Progenitor cell of endocrine pancreas (in vitro differentiated cells): ENCODE results near the gene DHRS7C. TPM values are rescaled to one million over a fixed set of nuclear protein-coding genes. Genes with fewer than 3 reads are reported as not detected.
A peak's percentile ranks its signal among the peaks of the same experiment; 100 is the strongest.

Experiments
- DNase-seq: peaks from one replicate; pipeline ENCODE4 v3.0.0; 2021; ENCODE audit warnings: low spot score; ENCODE audit not compliant: unreplicated experiment
- H3K27ac Mint-ChIP-seq: 2 replicates; pipeline ENCODE4 v1.8.0; 2021; ENCODE audit warnings: mild to moderate bottlenecking, moderate library complexity, mixed read lengths
- H3K27me3 Mint-ChIP-seq: 2 replicates; pipeline ENCODE4 v1.8.0; 2021; ENCODE audit warnings: mixed read lengths
- H3K36me3 Mint-ChIP-seq: 2 replicates; pipeline ENCODE4 v1.8.0; 2022; ENCODE audit warnings: mixed read lengths; ENCODE audit not compliant: insufficient read depth
- H3K4me1 Mint-ChIP-seq: 2 replicates; pipeline ENCODE4 v1.8.0; 2021; ENCODE audit warnings: low read depth, mixed read lengths
- H3K4me3 Mint-ChIP-seq: 2 replicates; pipeline ENCODE4 v1.8.0; 2021; ENCODE audit warnings: low read depth, mild to moderate bottlenecking, moderate library complexity, mixed read lengths
- H3K9me3 Mint-ChIP-seq: 2 replicates; pipeline ENCODE4 v1.8.0; 2021; ENCODE audit warnings: low read depth, mixed read lengths
- total RNA-seq: library from RNA; stranded (reverse); gene quantifications from 2 replicates; pipeline ENCODE4 v1.2.1, GENCODE V29; 2021
- TF ChIP-seq, protein P1 (sequence below): fragments of 200-600 bp; sonication (generic); IDR thresholded peaks from one replicate; pipeline ENCODE4 v1.5.0; 2021; ENCODE audit warnings: antibody characterized with exemption, mild to moderate bottlenecking; ENCODE audit not compliant: unreplicated experiment

Gene DHRS7C
- total RNA-seq, 1 donor from 2014 or later: not detected

DNA sequence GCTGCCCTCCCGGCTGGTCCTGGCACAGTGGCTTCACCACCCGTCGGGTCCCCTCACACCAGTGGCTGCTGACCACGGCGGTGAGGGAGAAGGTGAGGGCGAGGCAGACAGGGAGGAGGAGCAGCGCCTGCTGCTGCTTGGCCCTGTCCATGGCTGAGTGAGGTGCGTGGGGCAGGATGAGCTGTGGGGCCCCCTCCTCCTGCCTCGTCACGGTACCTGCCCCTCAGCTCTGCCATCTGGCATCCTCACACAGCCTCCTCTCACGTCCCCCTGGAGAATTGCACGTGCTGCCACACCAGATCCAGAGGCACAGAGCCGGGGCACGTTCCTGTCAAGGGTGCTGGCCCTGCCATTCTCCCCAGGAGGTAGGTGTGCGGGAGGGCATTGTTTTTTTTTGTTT is 30.5 kb upstream of the DHRS7C start, which contains the start of gene GSG1L2:
Gene GSG1L2 (minus strand): TSS at position 159 of the 400 bp plus-strand sequence. CDS start 8 bp downstream, at position 151.
- TF ChIP-seq, protein P1, sequence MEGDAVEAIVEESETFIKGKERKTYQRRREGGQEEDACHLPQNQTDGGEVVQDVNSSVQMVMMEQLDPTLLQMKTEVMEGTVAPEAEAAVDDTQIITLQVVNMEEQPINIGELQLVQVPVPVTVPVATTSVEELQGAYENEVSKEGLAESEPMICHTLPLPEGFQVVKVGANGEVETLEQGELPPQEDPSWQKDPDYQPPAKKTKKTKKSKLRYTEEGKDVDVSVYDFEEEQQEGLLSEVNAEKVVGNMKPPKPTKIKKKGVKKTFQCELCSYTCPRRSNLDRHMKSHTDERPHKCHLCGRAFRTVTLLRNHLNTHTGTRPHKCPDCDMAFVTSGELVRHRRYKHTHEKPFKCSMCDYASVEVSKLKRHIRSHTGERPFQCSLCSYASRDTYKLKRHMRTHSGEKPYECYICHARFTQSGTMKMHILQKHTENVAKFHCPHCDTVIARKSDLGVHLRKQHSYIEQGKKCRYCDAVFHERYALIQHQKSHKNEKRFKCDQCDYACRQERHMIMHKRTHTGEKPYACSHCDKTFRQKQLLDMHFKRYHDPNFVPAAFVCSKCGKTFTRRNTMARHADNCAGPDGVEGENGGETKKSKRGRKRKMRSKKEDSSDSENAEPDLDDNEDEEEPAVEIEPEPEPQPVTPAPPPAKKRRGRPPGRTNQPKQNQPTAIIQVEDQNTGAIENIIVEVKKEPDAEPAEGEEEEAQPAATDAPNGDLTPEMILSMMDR: no peak
- H3K27me3 Mint-ChIP-seq: peaks cover 28% of the 10 kb centered on the region
- H3K4me3 Mint-ChIP-seq: no peak within 1 kb of the TSS
- no peak for DNase-seq
- H3K9me3 Mint-ChIP-seq: no peaks in the 10 kb centered on the region
- no peak within 1 kb of the TSS for H3K27ac Mint-ChIP-seq
- H3K36me3 Mint-ChIP-seq: no peaks in the 10 kb centered on the region
- H3K4me1 Mint-ChIP-seq: no peaks in the 10 kb centered on the region

DNA sequence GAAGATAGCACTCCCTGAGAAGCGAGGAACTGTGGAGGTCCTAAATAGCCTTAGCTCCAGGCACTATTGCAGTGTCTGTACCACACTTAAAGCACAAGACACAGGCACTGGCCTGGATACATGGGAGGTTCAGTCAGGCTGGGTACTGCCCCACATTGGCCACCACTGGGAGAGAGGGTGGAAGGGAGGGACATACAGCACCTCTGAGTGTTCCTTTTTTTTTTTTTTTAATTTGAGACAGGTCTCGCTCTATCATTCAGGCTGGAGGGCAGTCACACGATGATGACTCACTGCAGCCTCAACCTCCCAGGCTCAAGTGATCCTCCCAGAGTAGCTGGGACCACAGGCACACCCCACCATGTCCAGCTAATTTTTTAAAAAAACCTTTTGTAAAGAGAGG is 29.1 kb upstream of the DHRS7C start:
- no peak overlapping the region for H3K27ac Mint-ChIP-seq
- TF ChIP-seq, protein P1: no peak
- no peaks in the 10 kb centered on the region for H3K9me3 Mint-ChIP-seq
- no peaks in the 10 kb centered on the region for H3K4me1 Mint-ChIP-seq
- H3K27me3 Mint-ChIP-seq: peaks cover 35% of the 10 kb centered on the region
- no peak for DNase-seq
- H3K36me3 Mint-ChIP-seq: no peaks in the 10 kb centered on the region
- no peak overlapping the region for H3K4me3 Mint-ChIP-seq

DNA sequence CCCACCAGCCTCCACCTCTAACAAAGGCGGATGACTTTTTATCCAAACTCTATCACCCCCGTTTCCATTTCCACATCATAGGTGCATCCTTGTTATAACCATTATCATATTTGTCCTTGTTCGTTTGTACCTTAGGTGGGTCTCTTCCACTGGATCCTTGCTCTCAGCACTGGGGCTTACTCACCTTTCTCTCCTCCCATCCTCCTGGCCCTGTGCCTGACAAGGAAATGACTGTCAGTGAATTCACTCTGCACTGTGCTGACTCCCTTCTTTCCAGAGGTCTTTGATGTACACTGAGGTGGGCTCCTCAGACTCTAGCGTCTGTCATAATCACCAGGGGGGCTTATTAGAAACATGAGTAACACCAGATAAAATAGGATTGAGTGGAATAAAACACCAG is 27.4 kb upstream of the DHRS7C start:
- TF ChIP-seq, protein P1: no peak
- DNase-seq: no peak
- Mint-ChIP-seq H3K4me1 (no peaks in the 10 kb centered on the region), H3K36me3 (no peaks in the 10 kb centered on the region), H3K4me3 (no peak overlapping the region), H3K27ac (no peak overlapping the region), H3K9me3 (no peaks in the 10 kb centered on the region), H3K27me3 (peaks cover 33% of the 10 kb centered on the region)

DNA sequence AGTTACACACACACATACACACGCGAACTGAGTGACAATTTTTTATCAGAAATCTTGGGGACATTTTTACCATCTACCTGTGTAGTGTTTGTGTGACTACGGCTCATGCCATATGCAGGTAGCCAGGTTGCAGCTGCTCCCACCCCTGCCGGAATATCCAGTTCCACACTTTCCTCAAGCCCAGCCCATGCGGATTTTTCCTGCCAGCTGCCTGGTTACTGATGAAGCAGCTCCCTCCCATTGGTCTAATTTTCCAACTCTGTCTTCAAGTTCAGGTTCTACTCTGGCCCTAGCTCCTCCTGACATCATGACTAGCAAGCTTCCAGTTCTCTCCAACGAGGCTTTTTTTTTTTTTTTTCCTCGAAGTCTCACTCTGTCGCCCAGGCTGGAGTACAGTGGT is 25.7 kb upstream of the DHRS7C start:
- Mint-ChIP-seq H3K9me3 (no peaks in the 10 kb centered on the region), H3K27me3 (peaks cover 45% of the 10 kb centered on the region), H3K4me3 (no peak overlapping the region), H3K4me1 (no peaks in the 10 kb centered on the region), H3K27ac (no peak overlapping the region), H3K36me3 (no peaks in the 10 kb centered on the region)
- TF ChIP-seq, protein P1: no peak
- DNase-seq: peak; percentile 26

DNA sequence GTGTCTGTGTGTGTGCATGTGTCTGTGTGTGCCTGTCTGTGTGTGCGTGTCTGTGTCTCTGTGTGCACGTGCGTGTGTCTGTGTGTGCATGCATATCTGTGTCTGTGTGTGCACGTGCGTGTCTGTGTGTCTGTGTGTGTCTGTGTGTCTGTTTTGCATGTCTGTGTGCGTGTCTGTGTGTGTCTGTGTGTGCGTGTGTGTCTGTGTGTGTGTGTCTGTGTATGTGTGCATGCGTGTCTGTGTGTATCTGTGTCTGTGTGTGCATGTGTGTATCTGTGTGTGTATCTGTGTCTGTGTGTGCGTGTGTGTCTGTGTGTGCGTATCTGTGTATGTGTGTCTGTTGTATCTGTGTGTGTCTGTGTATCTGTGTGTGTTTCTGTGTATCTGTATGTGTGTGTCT is 25.1 kb upstream of the DHRS7C start:
- Mint-ChIP-seq H3K4me3 (no peak overlapping the region), H3K9me3 (no peaks in the 10 kb centered on the region), H3K36me3 (no peaks in the 10 kb centered on the region), H3K27me3 (peaks cover 51% of the 10 kb centered on the region), H3K4me1 (no peaks in the 10 kb centered on the region), H3K27ac (no peak overlapping the region)
- TF ChIP-seq, protein P1: no peak
- no peak for DNase-seq
